ENCODE measurements around the gene HOXB6.

DNA sequence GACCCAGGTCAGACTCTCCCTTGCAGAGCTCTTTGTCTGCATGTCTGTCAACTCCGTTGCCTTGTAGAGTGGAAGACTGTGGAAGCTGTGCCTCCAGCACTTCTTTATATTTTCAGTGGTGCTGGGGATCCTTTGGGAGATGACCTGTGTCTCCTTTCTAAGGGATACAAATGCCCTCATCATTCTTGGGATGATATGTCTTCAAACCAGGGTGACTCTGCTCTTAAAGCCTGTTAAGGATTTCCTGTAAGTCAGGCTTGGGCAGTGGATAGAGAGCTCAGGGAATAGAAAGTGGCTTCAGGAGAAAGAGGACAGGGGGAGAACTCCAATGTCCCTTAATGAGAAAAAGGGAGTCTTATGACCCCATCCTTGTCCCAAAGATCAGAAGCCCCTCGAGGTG is 16.3 kb downstream of the HOXB6 start:
- TF ChIP-seq CTCF (IDR thresholded peaks at IDR 0.05) (no peak), POLR2A (IDR thresholded peaks at IDR 0.05) (no peak)
